IPS-11a (cell line): ENCODE results near the gene LRRC8C.

Experiments
- H3K4me3 ChIP-seq: one replicate; pipeline ENCODE4 v1.5.1; 2013; ENCODE audit warnings: low read depth, low read length, control low read depth

LRRC8C gene

DNA sequence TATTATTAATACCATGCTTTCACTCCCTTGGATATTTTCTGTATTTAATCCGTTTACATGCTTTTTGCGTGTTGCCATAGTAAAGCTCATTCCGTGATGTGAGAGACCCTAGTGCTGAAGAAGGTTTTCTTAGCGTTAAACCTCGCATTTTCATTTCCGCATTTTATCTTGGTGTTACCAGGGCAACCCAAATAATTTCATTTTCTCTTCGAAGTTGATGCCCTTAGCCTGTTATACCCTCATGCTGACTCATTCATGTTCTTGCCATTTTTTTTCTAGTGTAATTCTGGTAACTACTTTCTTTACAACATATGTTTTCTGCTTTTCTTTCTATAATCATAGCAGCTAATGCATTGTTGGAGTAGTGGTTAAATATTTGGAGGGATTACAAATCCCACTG is 37.2 kb downstream of the LRRC8C start:
- no peak overlapping the region for H3K4me3 ChIP-seq

DNA sequence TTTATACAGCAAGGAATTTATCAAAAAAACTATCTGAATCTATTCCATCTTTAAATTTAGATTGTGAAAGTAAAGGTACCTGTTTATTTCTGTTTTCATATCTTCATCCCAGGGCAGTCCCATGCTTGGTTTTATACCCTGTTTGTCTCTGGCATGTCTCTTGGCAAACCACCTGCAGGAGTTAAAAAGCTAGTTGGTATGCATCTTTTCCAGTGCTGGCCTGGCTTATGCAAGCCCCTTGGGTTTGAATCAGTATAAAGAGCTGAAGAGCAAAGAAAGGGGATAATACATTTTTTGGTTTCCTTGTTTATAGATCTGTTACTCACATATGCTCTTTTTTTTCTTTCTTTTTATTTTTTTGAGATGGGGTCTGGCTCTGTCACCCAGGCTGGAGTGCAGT is 37.8 kb downstream of the LRRC8C start:
- no peak overlapping the region for H3K4me3 ChIP-seq

DNA sequence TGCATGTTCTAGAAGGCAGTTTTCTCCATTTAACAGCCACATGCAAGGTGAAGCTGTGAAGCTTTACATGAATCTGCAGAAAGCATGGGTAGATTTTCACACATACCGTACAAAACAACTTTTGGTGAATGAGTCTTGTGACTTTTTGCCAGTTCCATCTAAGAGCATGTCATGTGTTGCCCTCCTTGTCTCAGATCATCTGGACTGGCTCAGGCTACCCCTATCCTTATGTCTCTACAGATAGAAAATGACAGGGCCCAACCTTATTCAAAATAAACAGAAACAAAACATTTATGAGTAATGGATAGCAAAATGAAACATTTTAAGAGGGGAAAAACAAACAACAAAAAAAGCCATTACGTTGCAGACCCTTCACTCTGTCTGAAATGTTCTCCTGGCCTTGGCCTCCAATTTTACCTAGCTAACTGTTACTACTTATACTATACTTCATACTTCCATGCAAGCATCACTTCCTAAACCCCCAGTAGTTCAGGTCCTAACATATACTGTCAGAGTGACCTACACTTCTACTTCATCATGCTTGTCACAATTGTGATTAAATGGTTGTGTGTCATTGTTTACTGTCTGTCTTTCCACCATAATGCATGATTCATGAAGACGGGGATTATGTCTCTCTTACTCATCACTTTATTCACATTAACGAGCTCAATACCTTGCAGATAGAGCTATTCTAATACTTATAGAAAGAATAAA is 39.0 kb downstream of the LRRC8C start:
- H3K4me3 ChIP-seq, result no peak overlapping the region

DNA sequence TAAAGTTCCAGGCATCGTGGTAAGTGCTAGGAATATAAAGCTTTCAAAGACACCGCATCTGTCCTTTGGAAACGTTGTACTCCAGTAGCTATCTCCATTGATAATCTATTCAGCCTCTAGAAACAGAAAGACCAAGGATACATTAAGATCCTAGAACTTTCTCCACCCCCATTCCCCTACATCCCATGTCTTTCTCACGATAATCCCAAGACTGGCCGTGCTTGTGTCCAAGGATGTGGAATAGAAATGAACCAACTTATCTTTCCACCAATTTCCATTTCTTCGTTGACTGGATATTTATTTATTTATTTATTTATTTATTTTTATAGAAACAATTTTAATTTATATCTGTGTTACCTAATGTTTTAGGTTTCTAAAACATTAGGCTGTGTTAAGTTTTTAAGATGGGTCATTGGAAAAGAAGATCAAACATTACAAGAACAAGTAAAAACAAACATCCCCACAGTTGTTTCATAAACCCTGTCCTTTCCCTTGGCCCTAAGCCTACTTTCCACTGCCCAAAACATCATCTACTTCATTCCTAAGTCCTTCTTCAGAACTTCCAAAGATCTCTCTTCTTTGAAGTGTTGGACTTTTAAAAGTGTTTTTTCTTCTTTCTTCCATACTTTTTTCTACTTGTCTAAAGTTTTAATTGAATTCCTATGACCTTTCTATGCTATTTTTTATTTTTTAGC is 39.7 kb downstream of the LRRC8C start:
- H3K4me3 ChIP-seq, result no peak overlapping the region

DNA sequence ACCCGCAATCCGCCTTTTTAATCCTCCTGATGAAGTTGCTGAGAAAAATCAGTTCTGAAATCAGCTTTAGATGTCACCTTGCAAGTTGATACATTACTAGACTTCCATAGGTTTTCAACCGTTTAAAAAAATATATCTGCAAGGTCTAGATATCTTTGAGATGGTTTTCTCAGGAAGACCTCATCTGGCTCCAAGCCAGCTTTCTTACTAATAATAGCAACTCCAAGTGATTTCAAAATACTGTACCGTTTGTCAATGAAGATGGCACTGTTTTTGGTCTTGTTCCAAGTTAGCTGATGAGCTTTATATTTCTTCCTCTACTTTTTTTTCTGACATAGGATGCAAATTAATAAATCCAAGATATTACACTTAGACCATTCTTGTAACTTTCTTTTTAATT is 40.3 kb downstream of the LRRC8C start:
- H3K4me3 ChIP-seq, result no peak overlapping the region

DNA sequence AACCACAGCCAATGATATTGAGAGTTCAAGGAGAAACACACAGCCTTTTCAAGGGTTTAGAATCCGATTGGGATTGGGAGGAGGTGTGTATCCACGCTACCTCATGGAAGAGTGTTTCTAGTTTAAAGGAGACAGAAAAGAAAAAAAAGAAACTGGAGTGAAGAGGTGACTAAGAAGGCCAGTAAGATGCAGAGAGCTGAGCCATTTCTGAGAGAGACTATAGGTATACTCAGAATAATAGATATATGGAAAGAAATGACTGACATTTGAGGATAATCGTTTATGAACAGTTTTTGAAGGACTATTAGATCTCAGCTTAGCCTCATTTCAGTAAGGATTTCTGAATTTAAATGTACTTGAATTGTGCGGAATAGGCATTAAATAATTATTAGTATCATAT is 42.8 kb downstream of the LRRC8C start:
- no peak overlapping the region for H3K4me3 ChIP-seq

DNA sequence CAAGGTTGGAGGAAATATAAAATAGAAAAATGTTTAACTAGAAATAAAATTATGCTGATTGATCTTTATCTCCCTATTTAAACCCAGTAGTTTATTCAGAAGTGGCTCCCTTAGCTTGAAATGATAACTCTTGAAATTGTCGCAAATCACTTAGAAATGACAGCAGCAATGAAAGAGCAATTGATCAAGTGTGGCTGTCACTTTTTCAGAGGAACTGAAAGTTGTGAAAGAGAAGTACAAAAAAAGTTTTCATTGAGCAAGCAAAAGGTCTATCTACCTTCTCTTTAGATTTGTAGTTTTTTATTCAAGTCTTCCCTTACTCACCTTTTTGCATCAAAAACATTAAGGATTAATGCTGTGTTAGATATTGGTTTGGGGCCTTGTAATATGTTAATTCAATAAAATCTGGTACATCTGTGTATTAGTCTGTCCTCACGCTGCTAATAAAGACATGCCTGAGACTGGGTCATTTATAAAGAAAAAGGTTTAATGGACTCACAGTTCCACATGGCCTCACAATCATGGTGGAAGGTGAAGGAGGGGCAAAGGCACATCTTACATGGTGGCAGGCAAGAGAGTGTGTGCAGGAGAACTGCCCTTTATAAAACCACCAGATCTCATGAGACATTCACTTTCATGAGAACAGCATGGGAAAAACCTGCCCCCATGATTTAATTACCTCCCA is 48.3 kb downstream of the LRRC8C start:
- no peak overlapping the region for H3K4me3 ChIP-seq

DNA sequence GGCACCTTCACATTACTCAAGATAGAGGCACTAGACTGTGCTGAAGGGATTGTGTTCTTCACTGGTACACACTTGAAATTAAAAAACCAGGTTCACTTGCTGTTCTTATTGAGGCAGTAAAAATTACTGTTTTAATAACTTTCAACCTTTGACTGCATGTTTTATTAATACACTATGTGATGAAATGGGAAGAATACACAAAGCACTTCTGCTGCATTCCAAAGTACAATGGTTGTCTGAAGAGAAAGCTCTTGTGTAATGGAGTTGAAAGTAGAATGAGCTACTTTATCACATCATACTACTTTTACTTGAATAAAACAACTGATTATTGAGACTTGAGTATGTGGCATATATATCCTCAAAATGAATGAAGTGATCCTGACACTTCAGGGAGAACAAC is 49.7 kb downstream of the LRRC8C start:
- H3K4me3 ChIP-seq, result no peak overlapping the region

DNA sequence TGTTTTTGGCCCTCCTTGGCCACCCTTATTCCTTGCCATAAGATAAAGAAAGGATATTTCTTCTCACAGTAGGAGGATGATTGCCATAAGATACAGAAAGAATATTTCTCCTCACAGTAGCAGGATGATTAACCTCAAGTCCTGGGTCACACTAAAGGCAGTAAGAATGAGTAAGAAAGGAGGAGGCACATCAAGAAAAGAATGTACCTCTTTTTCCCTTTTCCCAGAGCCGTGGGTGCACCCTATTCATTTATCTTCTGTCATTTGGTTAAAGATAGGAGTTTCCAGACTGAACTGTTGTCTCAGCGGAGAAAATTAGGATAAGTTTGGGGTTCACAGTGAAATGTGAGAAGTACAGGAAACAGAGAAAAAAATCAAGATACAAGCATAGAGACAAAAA is 52.5 kb downstream of the LRRC8C start:
- H3K4me3 ChIP-seq, result no peak overlapping the region

DNA sequence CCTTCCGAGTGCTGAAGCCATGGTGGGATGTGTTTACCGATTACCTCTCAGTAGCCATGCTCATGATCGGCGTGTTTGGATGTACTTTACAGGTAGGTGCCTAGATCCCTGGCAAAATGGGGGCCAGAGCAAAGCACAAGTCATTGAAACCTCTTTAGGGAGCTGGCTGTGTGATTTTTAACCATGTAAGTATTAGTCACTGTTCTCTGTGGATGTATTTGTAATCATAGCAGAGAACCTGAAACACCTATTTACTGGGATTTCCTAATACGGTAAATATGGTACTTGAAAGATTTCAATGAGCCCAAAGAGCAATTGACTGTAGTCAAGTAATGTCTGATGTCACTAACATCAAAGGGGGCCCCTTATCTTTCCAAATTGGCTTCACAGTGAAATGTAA is 53.6 kb downstream of the LRRC8C start:
- no peak overlapping the region for H3K4me3 ChIP-seq

DNA sequence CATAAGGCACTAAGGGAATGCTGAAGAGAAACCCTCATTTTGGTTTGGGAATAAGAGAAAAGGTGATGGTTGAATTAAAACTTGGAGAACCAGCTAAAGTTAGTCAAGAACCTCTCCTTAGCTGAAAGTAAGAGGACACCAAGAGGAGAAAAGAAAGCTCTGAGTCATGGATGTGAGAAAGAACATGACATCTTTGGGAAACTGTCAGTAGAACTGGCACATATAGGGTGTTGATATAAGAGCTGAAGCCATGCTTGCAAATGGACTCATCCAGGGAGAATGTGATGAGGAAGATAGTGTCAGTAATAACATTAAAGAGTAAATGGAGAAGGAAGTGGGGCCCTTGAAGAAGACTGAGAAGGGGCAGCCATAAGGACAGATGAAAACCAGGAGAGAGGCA is 54.3 kb downstream of the LRRC8C start:
- no peak overlapping the region for H3K4me3 ChIP-seq

DNA sequence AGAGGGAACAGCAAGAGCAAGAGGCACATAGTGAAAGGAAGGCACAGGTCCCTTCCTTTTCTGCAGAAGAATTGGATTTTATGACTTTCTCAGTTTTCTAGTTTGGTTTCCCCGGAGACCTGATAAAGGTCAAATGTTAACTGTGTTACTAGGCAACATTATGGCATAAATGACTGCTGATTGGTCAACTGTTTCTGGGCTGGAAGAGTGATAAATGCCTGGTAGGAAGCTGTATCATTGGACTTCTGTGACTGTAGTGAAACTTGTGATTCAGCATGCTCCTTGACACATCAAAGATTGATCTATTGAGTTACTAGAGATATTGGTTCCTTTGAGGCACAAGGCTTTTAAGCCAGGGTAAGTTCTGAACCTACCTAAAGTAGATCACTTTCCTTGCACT is 55.7 kb downstream of the LRRC8C start:
- H3K4me3 ChIP-seq, result no peak overlapping the region

DNA sequence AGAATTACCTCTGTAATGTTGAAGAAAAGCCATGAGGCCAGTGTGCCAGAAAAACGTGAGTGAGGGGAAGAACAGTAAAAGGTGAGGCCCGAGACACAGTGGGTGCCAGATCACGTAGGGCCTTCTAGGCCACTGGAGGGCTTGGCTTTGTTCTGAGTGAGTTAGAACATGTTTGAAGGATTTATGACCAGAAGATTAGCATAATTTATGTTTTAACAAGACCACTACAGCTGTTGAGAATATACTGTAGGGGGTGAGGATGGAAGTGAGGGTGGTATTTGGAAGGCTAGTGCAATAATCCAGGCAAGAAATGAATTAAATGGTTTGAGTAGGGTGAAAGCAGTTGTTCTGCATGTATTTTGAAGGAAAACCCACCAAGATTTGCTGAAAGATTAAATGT is 56.3 kb downstream of the LRRC8C start:
- H3K4me3 ChIP-seq, result no peak overlapping the region

DNA sequence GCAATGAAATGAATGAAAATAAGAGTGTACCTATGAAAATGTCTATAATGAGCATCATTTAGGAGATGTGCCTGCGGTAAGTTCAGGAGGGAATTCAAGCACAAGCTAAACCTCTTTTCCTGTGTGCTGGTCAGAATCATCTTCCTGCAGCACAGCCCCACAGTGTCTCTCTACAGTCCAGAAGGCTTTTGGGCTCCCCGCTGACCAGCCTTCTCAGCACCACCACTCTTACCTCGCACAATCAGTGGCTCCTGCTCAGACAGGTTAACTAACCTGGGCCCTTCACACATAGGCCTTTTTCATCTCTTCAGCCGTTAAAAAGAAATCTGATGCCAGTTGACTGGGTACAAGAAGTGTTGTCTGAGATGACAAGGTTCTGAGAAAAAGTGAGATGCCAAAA is 57.7 kb downstream of the LRRC8C start:
- no peak overlapping the region for H3K4me3 ChIP-seq

DNA sequence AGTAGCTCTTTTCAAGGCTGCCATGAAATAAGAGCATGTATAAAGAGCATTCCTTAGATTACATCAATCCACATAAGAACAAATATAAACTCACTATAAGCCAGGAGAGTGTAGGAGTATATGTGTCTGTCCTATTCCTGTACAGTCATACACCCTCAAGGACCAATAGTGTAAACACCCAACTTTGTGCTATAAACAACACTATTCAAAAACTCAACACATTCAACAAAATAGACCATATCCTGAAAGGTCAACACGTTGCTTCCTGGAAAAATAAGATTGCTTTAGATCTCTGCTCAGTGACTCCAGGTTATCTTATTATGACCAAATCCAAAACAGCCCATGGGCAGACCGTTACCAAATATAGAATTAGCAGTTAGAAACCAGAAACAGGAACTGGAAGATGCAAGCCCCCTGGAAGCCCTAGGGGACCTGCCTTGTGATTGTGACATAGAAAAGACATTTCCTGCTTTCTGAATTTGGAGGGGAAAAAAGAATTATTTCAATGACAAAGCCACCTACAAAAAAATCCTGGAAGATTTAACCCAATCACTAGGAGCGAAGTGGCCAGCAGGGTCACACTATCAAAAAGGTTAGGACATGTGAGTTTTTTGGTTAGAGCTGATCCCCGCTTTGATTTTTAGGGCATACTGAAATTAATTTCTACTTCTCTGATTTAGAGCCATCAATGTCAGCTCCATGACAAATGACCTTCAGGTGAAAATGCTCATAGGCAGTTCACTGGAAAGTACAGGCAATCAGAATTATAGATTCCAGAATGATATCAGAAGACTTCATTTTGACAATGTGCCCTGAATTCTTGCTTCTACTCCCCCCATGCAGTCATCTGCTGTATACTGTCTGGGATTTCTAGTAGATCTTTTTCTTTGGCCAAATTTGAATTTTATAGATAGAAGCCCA is 59.9 kb downstream of the LRRC8C start:
- no peak overlapping the region for H3K4me3 ChIP-seq

DNA sequence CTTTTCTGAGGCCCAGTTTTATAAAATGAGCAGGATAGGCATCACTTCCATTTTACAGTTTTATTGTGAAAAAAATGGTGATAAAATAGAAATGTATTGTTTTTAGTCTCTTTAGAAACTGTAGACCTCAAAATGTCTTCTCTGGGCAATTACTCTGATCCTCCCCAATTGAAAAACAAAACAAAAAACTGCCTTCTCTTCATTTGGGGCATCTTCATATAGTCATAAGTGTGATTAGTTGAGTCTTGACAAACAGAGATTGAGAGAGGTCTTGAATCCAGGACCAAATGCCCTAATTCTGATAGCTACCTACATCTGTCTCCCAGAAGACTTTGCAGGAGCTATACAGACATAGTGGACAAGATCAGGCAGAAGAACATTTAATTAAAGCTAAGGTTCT is 62.9 kb downstream of the LRRC8C start:
- H3K4me3 ChIP-seq, result no peak overlapping the region

DNA sequence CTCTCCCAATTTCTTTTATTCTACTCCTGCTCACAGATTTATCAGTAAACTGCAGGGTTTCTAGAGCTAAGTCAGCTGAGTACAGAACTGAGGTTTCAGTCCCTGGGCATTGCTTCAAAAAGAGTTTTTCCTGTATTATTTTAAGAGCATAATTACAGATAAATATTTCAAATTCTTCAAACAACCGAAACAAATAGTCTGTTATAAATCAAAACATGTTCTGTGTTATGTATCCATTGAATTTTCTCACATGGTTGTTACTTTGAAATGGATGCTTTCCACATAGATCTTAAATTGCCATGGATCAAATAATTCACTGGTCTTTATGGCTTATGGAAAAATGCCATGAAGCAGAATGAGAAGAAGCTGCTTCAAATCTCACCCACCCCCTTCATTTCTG is 64.5 kb downstream of the LRRC8C start:
- no peak overlapping the region for H3K4me3 ChIP-seq

DNA sequence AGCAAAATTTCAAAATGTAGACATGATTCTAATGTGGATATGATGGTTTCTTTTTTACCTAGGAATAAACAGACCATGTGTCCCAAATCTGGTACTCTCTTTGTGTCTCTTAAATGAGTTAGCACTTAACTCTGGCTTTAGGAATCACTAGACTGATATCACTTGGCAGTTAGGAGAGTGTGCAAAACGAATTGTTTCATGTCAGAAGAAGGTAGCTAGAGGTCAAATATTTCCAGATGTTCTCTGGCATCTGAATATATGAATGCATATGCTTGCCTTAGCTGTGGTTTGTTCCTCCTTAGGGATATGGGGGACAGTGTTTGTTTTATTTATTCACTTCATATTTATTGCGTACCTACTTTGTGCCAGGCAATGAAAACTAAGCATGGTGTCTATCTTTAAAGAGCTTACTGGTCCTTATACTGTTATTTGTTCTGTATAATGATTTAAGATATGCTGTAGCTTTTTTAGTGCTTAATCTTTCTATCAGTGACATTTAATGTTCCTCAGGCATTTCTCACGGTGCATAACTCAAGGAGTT is 65.2 kb downstream of the LRRC8C start:
- no peak overlapping the region for H3K4me3 ChIP-seq

DNA sequence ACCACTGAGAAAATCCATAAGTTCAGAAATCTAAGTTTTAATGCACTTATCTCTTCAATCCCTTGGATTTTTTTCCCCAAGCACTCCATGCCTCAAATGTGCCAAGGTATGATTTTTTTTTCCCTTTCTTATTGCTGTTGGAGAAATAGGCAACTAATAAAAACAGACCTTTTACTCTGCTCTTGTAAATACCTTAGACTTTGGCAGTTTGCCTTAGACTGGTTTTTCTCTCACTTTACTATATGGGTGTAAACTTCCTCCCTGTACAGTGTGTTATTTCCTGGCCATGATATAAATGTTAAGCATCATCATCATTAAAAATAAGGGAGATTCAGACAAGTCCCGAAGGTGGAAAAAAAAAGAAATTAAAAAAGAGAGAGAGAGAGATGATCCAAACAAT is 65.7 kb downstream of the LRRC8C start:
- no peak overlapping the region for H3K4me3 ChIP-seq

DNA sequence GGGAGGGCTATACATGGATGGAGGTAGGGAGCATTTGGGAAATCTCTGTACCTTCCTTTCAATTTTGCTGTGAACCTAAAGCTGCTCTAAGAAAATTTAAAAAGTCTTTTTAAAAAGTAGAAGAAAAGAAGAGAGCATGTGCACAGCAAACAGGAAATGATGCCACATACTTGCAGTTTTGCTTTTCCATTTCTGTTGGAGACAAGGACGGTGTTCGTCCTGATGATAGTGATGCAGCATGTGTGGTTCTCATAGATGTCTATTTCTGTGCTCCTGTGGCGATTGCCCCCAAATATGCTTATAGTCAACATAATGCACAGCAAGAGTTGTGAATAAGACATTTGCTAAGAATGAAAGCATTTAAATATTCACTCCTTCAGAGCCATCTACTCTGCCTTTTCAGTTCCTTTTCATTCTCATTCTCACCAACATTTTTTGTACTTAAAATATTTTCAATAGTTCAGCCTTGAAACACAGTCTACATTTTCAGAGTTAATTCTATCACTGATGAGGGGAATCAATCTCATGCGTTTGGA is 66.6 kb downstream of the LRRC8C start:
- no peak overlapping the region for H3K4me3 ChIP-seq
